PFSK-1 (cell line): ENCODE results near the gene LNX1.

Source experiments
- FOXP2 ChIP-seq: optimal IDR thresholded peaks from 2 replicates; pipeline ENCODE3; 2011; ENCODE audit warnings: borderline replicate concordance, control low read depth, inconsistent platforms; ENCODE audit not compliant: insufficient read depth; ENCODE audit errors: extremely low read length, extremely low read depth
- POLR2AphosphoS5 ChIP-seq: IDR thresholded peaks from 2 replicates; pipeline ENCODE4 v1.6.1; 2012; ENCODE audit warnings: low read depth, mild to moderate bottlenecking, control low read depth, low read length, moderate library complexity
- SIN3A ChIP-seq: IDR thresholded peaks from 2 replicates; pipeline ENCODE4 v1.6.1; 2012; ENCODE audit warnings: mild to moderate bottlenecking, low read length, moderate library complexity, borderline replicate concordance; ENCODE audit not compliant: insufficient read depth
- TAF1 ChIP-seq: IDR thresholded peaks from 2 replicates; pipeline ENCODE4 v1.6.1; 2012; ENCODE audit warnings: low read length, control low read depth, borderline replicate concordance; ENCODE audit not compliant: insufficient read depth
- TF ChIP-seq, protein P1 (sequence below), 2 experiments: IDR thresholded peaks; 2 replicates each; pipeline versions ENCODE4 v1.6.1 to v1.8.0; 2011 to 2012; ENCODE audit warnings: low read depth in 2 of 2, low read length in 2 of 2, control low read depth in 1 of 2, inconsistent platforms in 1 of 2, mild to moderate bottlenecking in 1 of 2, moderate library complexity in 1 of 2; ENCODE audit not compliant: insufficient read depth in 1 of 2

LNX1 gene

GRCh38 chr4:53622739-53623151, 31.5 kb upstream of the LNX1 start:
- TF ChIP-seq FOXP2 (no peak), POLR2AphosphoS5 (no peak), SIN3A (no peak), TAF1 (no peak)
- TF ChIP-seq, protein P1, sequence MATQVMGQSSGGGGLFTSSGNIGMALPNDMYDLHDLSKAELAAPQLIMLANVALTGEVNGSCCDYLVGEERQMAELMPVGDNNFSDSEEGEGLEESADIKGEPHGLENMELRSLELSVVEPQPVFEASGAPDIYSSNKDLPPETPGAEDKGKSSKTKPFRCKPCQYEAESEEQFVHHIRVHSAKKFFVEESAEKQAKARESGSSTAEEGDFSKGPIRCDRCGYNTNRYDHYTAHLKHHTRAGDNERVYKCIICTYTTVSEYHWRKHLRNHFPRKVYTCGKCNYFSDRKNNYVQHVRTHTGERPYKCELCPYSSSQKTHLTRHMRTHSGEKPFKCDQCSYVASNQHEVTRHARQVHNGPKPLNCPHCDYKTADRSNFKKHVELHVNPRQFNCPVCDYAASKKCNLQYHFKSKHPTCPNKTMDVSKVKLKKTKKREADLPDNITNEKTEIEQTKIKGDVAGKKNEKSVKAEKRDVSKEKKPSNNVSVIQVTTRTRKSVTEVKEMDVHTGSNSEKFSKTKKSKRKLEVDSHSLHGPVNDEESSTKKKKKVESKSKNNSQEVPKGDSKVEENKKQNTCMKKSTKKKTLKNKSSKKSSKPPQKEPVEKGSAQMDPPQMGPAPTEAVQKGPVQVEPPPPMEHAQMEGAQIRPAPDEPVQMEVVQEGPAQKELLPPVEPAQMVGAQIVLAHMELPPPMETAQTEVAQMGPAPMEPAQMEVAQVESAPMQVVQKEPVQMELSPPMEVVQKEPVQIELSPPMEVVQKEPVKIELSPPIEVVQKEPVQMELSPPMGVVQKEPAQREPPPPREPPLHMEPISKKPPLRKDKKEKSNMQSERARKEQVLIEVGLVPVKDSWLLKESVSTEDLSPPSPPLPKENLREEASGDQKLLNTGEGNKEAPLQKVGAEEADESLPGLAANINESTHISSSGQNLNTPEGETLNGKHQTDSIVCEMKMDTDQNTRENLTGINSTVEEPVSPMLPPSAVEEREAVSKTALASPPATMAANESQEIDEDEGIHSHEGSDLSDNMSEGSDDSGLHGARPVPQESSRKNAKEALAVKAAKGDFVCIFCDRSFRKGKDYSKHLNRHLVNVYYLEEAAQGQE (IDR thresholded peaks at IDR 0.05; ENCODE audit: insufficient read depth in 1 of 2, low read depth in 2 of 2, low read length in 2 of 2): no peak

GRCh38 chr4:53620956-53621355, 29.7 kb upstream of the LNX1 start:
- TF ChIP-seq TAF1 (no peak), FOXP2 (no peak), POLR2AphosphoS5 (no peak), SIN3A (no peak)
- TF ChIP-seq, protein P1 (IDR thresholded peaks at IDR 0.05; ENCODE audit: insufficient read depth in 1 of 2, low read depth in 2 of 2, low read length in 2 of 2): no peak

DNA sequence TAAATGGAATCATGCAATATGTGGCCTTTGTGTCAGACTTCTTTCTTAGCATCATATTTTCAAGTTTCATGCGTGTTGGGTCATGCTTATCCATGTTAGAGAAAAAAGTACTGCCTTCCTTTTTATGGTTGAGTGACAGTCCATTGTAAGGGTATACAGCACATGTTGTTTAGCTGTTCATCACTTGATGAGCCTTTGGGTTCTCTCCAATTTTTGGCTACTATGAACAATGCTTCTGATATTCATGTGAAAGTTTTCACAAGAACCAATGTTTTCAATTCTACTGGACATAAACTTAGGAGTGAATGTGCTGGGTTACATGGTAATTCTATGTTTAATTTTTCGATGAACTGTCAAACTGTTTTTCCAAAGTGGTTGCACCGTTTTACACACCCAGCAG, 28.1 kb upstream of the LNX1 start:
- TF ChIP-seq SIN3A (no peak), POLR2AphosphoS5 (no peak), FOXP2 (no peak), TAF1 (no peak)
- TF ChIP-seq, protein P1 (IDR thresholded peaks at IDR 0.05; ENCODE audit: insufficient read depth in 1 of 2, low read depth in 2 of 2, low read length in 2 of 2): no peak

DNA sequence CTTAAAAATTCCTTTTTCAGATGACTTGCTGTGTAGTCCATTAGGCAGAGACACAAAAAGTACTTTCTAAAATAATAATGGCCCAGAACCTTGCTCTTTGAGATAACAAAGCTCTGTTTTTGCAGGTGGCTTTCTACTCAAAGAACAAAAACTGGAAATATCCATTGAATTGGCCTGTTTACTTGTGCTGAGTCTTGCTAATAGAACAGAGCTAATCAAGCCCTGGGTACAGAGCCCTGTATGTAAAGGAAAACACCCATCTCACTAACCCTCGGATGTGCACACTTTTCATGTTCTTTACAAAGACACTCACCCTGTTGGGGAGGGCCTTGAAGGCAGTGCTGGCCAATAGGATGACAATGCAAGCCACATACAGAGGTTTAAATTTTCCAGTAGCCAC, 27.0 kb upstream of the LNX1 start:
- TF ChIP-seq SIN3A: no peak
- no peak for TF ChIP-seq FOXP2

DNA sequence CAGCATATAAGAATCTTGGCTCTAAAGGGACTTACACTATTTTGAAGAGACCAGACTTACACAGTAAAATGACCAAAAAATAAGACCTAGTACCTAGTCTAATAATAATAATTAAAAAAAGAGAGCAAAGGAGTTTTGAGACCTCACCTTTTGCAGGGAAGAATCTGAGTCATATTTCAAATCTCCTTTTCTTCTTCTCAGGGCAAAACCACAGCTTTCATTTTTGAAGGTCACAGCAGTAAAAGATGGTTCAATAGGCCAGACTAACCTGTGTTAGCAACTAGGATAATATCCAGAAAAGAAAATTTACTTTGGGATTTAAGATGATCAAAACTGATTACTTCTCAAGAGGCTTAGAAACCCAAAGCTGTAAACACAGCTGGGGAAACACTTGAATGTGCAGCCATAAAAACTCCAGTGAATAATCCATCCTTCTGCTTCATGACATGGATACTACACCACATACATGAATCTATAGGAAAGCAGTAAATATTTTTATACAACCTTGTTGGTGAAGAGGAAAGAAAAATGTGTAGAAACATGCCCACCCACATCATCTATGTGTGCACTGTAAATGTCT, 25.9 kb upstream of the LNX1 start:
- no peak for TF ChIP-seq SIN3A
- no peak for TF ChIP-seq TAF1

- no peak for TF ChIP-seq SIN3A
- no peak for TF ChIP-seq TAF1
- TF ChIP-seq, protein P1 (IDR thresholded peaks at IDR 0.05; ENCODE audit: insufficient read depth in 1 of 2, low read depth in 2 of 2, low read length in 2 of 2): no peak
- no peak for TF ChIP-seq FOXP2
- no peak for TF ChIP-seq POLR2AphosphoS5
These were observed 24.9 kb upstream of the LNX1 start for GRCh38 chr4:53616219-53616618.
